Stimulated activated CD8-positive, alpha-beta memory T cell treated with anti-CD3 and anti-CD28 coated beads, Interleukin-15, amount 100 ng/mL, for 4 hours (primary cell): ENCODE results near the gene MSMB.

Experiments
- DNase-seq, 2 donors: peaks; one replicate each; pipeline ENCODE4 v3.0.0-alpha.2; 2020; ENCODE audit warnings: low read depth in 2 of 2

The MSMB gene

GRCh38 chr10:46033602-46034011, 12.5 kb downstream of the MSMB start:
- DNase-seq, result no peak

GRCh38 chr10:46031648-46032532, 14.2 kb downstream of the MSMB start:
- DNase-seq, result no peak

GRCh38 chr10:46030091-46030937, 15.8 kb downstream of the MSMB start, which contains the start of gene NCOA4:
Gene NCOA4 (minus strand): TSS chr10:46030623. CDS start chr10:46016680, 13,943 bp downstream.
- DNase-seq, result peak; percentile 89 to 95

GRCh38 chr10:46029461-46030030, 16.5 kb downstream of the MSMB start:
- DNase-seq, result no peak

- no peak for DNase-seq
Observed at GRCh38 chr10:46028584-46029460, 17.2 kb downstream of the MSMB start.

GRCh38 chr10:46026106-46026505, 20.0 kb downstream of the MSMB start:
- DNase-seq, result no peak

- DNase-seq, result no peak
Observed at GRCh38 chr10:46025406-46025805, 20.7 kb downstream of the MSMB start.

GRCh38 chr10:46024948-46025347, 21.1 kb downstream of the MSMB start:
- DNase-seq, result no peak

GRCh38 chr10:46022978-46023702, 22.9 kb downstream of the MSMB start:
- peak; percentile 54 to 64 for DNase-seq

- DNase-seq, result no peak
Observed at GRCh38 chr10:46020344-46020657, 25.8 kb downstream of the MSMB start.

GRCh38 chr10:46019569-46020343, 26.3 kb downstream of the MSMB start:
- DNase-seq, result no peak

- DNase-seq, result no peak
Observed at GRCh38 chr10:46019177-46019528, 26.9 kb downstream of the MSMB start.

- no peak for DNase-seq
Observed at GRCh38 chr10:46018453-46019176, 27.5 kb downstream of the MSMB start.

- DNase-seq, result no peak
Observed at GRCh38 chr10:46017733-46018132, 28.3 kb downstream of the MSMB start.

- no peak for DNase-seq
Observed at GRCh38 chr10:46016811-46017210, 29.3 kb downstream of the MSMB start.

GRCh38 chr10:46016190-46016589, 29.9 kb downstream of the MSMB start:
- DNase-seq, result no peak

GRCh38 chr10:46014683-46015405, 31.2 kb downstream of the MSMB start:
- no peak for DNase-seq

GRCh38 chr10:46014206-46014605, 31.9 kb downstream of the MSMB start:
- no peak for DNase-seq

- no peak for DNase-seq
Observed at GRCh38 chr10:46012746-46013145, 33.3 kb downstream of the MSMB start.
